HepG2 (cell line): ENCODE measurements around the gene NUFIP1. TPM values are rescaled to one million over a fixed set of nuclear protein-coding genes. Genes with fewer than 3 reads are reported as not detected.

ENCODE experiments used
- ATAC-seq: fragments of 200-7000 bp; cut with Tn5 transposase; 3 replicates; pipeline ENCODE4 v1.9.1; 2020; ENCODE audit warnings: mild to moderate bottlenecking, moderate library complexity
- BruUV-seq: library from RNA; stranded (reverse); fragments of 400-500 nt; replicated peaks from 2 replicates; lab custom pipeline; 2021; lab: Mats Ljungman, UMichigan
- CTCF ChIA-PET: fragments of 300-600 bp; formaldehyde crosslinking; extraction: SDS; loops from one replicate; lab custom pipeline; 2021; ENCODE audit warnings: low total read pairs, inconsistent platforms, low intra/inter-chr PET ratio; lab: Yijun Ruan, JAX
- POLR2A ChIA-PET: fragments of 350-600 bp; sonication (Branson Sonifier 250); formaldehyde crosslinking; loops from one replicate; lab custom pipeline; 2020; ENCODE audit warnings: antibody characterized with exemption, inconsistent platforms; lab: Yijun Ruan, JAX
- DNase-seq: peaks from one replicate; pipeline ENCODE4 v3.0.0-alpha.2; 2015; ENCODE audit warnings: low spot score
- FAIRE-seq: peaks from 3 replicates; lab custom pipeline; 2011; peaks lifted over from hg19 to GRCh38; lab: Jason Lieb, UNC
- H2AFZ ChIP-seq: one replicate; pipeline ENCODE4 v1.6.1; 2011; ENCODE audit warnings: low read length, inconsistent platforms
- H3K27ac ChIP-seq: fragments of 300-600 bp; 3 replicates; pipeline ENCODE4 v1.8.0; 2011; ENCODE audit warnings: mixed run types, mild to moderate bottlenecking, mixed read lengths, low read length, inconsistent platforms; ENCODE audit not compliant: insufficient read depth; ENCODE audit errors: extremely low read length
- H3K27me3 ChIP-seq, 2 experiments: fragments of 200-600 bp in 1 of 2; 2 replicates in 1 of 2; 3 replicates in 1 of 2; pipeline versions ENCODE4 v1.6.0 to v1.8.0; 2011; ENCODE audit warnings: low read length in 2 of 2, mild to moderate bottlenecking in 2 of 2, moderate library complexity in 2 of 2, inconsistent platforms in 1 of 2; ENCODE audit not compliant: insufficient read depth in 2 of 2, control insufficient read depth in 1 of 2
- H3K36me3 ChIP-seq, 2 experiments: fragments of 200-600 bp in 1 of 2; replicated peaks in 1 of 2; 2 replicates in 1 of 2; 3 replicates in 1 of 2; pipeline versions ENCODE4 v1.5.1 to v1.8.0; 2011; ENCODE audit warnings: low read length in 2 of 2, inconsistent platforms in 1 of 2; ENCODE audit not compliant: insufficient read depth in 2 of 2, control insufficient read depth in 1 of 2
- H3K4me1 ChIP-seq: 2 replicates; pipeline ENCODE4 v1.5.1; 2012; ENCODE audit warnings: low read length, inconsistent platforms; ENCODE audit not compliant: insufficient read depth
- H3K4me2 ChIP-seq: 2 replicates; pipeline ENCODE4 v1.6.0; 2011; ENCODE audit warnings: low read depth, low read length, inconsistent platforms
- H3K4me3 ChIP-seq, 3 experiments: fragments of 200-600 bp in 1 of 3; sonication (generic), shearing (Covaris generic) in 1 of 3; replicated peaks in 1 of 3; 2 replicates each; pipeline ENCODE4 v1.5.1; 2011 to 2016; ENCODE audit warnings: low read length in 3 of 3, inconsistent platforms in 2 of 3, low read depth in 2 of 3, mild to moderate bottlenecking in 2 of 3, control low read depth in 1 of 3, mixed read lengths in 1 of 3; ENCODE audit not compliant: insufficient read depth in 1 of 3
- H3K79me2 ChIP-seq: one replicate; pipeline ENCODE4 v1.6.1; 2011; ENCODE audit warnings: low read length, inconsistent platforms; ENCODE audit not compliant: insufficient read depth
- H3K9ac ChIP-seq: 2 replicates; pipeline ENCODE4 v1.6.0; 2011; ENCODE audit warnings: mild to moderate bottlenecking, low read depth, low read length, inconsistent platforms; ENCODE audit not compliant: insufficient read depth
- H3K9me3 ChIP-seq: 2 replicates; pipeline ENCODE4 v1.5.1; 2012; ENCODE audit warnings: mild to moderate bottlenecking, low read length
- H4K20me1 ChIP-seq: 2 replicates; pipeline ENCODE4 v1.6.0; 2011; ENCODE audit warnings: inconsistent platforms, mild to moderate bottlenecking, low read length, moderate library complexity; ENCODE audit not compliant: insufficient read depth
- AGO1 ChIP-seq: fragments of 200-400 bp; formaldehyde crosslinking; IDR thresholded peaks from 2 replicates; pipeline ENCODE4 v1.6.1; 2017; ENCODE audit warnings: mild to moderate bottlenecking, low read depth, low read length, moderate library complexity; ENCODE audit not compliant: poor library complexity, severe bottlenecking
- ATF5 ChIP-seq: sonication (generic); formaldehyde crosslinking; IDR thresholded peaks from 2 replicates; pipeline ENCODE4 v1.4.0; 2020; ENCODE audit warnings: mild to moderate bottlenecking, low read depth, missing genetic modification reagents
- FOXM1 ChIP-seq: sonication (generic); formaldehyde crosslinking; IDR thresholded peaks from 2 replicates; pipeline ENCODE4 v1.5.0; 2020; ENCODE audit warnings: missing genetic modification reagents
- KAT7 ChIP-seq: IDR thresholded peaks from 2 replicates; pipeline ENCODE4 v1.6.1; 2018; ENCODE audit warnings: borderline replicate concordance, missing compliant biosample characterization
- MAZ ChIP-seq, 2 experiments: sonication (generic) in 1 of 2; formaldehyde crosslinking in 1 of 2; IDR thresholded peaks; 2 replicates each; pipeline versions ENCODE4 v1.5.0 to v1.6.1; 2012 to 2020; ENCODE audit warnings: low read depth in 2 of 2, mild to moderate bottlenecking in 2 of 2, borderline replicate concordance in 1 of 2, improper control_type of control experiment in 1 of 2, low read length in 1 of 2, missing genetic modification reagents in 1 of 2, moderate library complexity in 1 of 2
- MIER2 ChIP-seq: IDR thresholded peaks from 2 replicates; pipeline ENCODE4 v1.6.1; 2016; ENCODE audit warnings: missing biosample characterization, missing genetic modification reagents
- SAP130 ChIP-seq: IDR thresholded peaks from 2 replicates; pipeline ENCODE4 v1.6.1; 2016; ENCODE audit warnings: low read depth
- SIX1 ChIP-seq: sonication (generic); formaldehyde crosslinking; IDR thresholded peaks from 2 replicates; pipeline ENCODE4 v1.4.0; 2020; ENCODE audit warnings: missing genetic modification reagents, borderline replicate concordance
- TP53 ChIP-seq: sonication (generic); formaldehyde crosslinking; conservative IDR thresholded peaks from 2 replicates; pipeline ENCODE4 v1.4.0; 2020; ENCODE audit warnings: missing genetic modification reagents
- YY1 ChIP-seq: IDR thresholded peaks from 2 replicates; pipeline ENCODE4 v1.6.1; 2011; ENCODE audit warnings: low read length, low read depth, moderate library complexity, mild to moderate bottlenecking; ENCODE audit not compliant: insufficient read depth, insufficient replicate concordance
- ZKSCAN8 ChIP-seq: IDR thresholded peaks from 2 replicates; pipeline ENCODE4 v1.6.1; 2016; ENCODE audit warnings: borderline replicate concordance, missing genetic modification reagents, missing compliant biosample characterization
- ZNF318 ChIP-seq: sonication (generic); formaldehyde crosslinking; IDR thresholded peaks from 2 replicates; pipeline ENCODE4 v1.4.0; 2020; ENCODE audit warnings: mild to moderate bottlenecking, missing genetic modification reagents
- ZNF383 ChIP-seq: sonication (generic); formaldehyde crosslinking; IDR thresholded peaks from 2 replicates; pipeline ENCODE4 v1.4.0; 2020; ENCODE audit warnings: missing genetic modification reagents, mild to moderate bottlenecking, borderline replicate concordance
- ZNF7 ChIP-seq: IDR thresholded peaks from 2 replicates; pipeline ENCODE4 v1.6.1; 2016; ENCODE audit warnings: missing biosample characterization, missing genetic modification reagents
- WGBS: methylation state at CpG from one replicate; pipeline ENCODE4 v1.1.6; 2017; ENCODE audit warnings: low lambda C conversion rate; 5-methylcytosine and 5-hydroxymethylcytosine counted together
- in situ Hi-C: cut with HindIII; loops from 2 replicates; pipeline ENCODE4 v1.10.0; 2017; ENCODE audit warnings: low pct_unique_long_range_greater_than_20kb; ENCODE audit not compliant: extremely low pct_ligation_motif_present
- intact Hi-C: fragments of 100-400 bp; cut with micrococcal nuclease; formaldehyde crosslinking; loops from one replicate; pipeline ENCODE4 v1.10.0; 2022; ENCODE audit not compliant: unreplicated experiment
- polyA plus RNA-seq, 8 experiments: library from polyadenylated mRNA; depleted of rRNA in 3 of 8; stranded (reverse) in 7 of 8; unstranded in 1 of 8; fragments of >200 nt; fragmentation: Illumina TruSeq in 4 of 8; extraction: Trizol in 4 of 8; gene quantifications; 2 replicates each; pipeline versions ENCODE4 v1.2.1 to v1.2.3, GENCODE V29; 2011 to 2016; ENCODE audit warnings: low read depth in 4 of 8, missing spikeins in 1 of 8, mixed read lengths in 1 of 8; ENCODE audit not compliant: insufficient read depth in 1 of 8
- total RNA-seq, 5 experiments: library from RNA; depleted of rRNA; stranded (reverse); fragments of >200 nt; fragmentation: Illumina TruSeq; extraction: Trizol; gene quantifications; 2 replicates each; pipeline ENCODE4 v1.2.3, GENCODE V29; 2016; ENCODE audit warnings: low read depth in 1 of 5

NUFIP1 gene
- total and polyA plus RNA-seq, 2 of the 13 experiments (the other 11 are each of a cell fraction or from before 2014, with no cell fraction given) = 1.9 to 10.3 TPM

- CTCF ChIA-PET = no interaction called here
- BruUV-seq = no TSS peak
- no peak overlapping the region for H3K9ac ChIP-seq
- intact Hi-C loops (no loop called here), in situ Hi-C loops (loop anchor here (25.0 kb wide), 1 partner anchor 478 kb away; no protein-coding TSS in a partner anchor)
- no peaks in the 10 kb centered on the region for H3K27me3 ChIP-seq
- no peaks in the 10 kb centered on the region for H4K20me1 ChIP-seq
- H3K27ac ChIP-seq = no peak overlapping the region
- H3K4me1 ChIP-seq = no peaks in the 10 kb centered on the region
- H3K4me3 ChIP-seq = no peak overlapping the region
- H3K79me2 ChIP-seq = no peaks in the 10 kb centered on the region
- H3K4me2 ChIP-seq = no peak overlapping the region
- TF ChIP-seq FOXM1 (CRISPR knock-in tag) (no peak), MAZ (IDR thresholded peaks at IDR 0.05; ENCODE audit: borderline replicate concordance, low read depth, low read length) (no peak), MAZ (CRISPR knock-in tag; IDR thresholded peaks at IDR 0.05; ENCODE audit: low read depth) (no peak), ZNF318 (CRISPR knock-in tag) (no peak), ZNF383 (CRISPR knock-in tag) (no peak), ATF5 (CRISPR knock-in tag) (no peak), TP53 (CRISPR knock-in tag) (no peak), SAP130 (CRISPR knock-in tag) (no peak), YY1 (no peak), ZNF7 (CRISPR knock-in tag) (no peak), AGO1 (no peak), SIX1 (CRISPR knock-in tag) (no peak), ZKSCAN8 (no peak), MIER2 (no peak), KAT7 (no peak)
- TF ChIP-seq, all 625 proteins: peak for 0
- FAIRE-seq = no peak
- ATAC-seq = no peak
- H3K9me3 ChIP-seq = no peaks in the 10 kb centered on the region
- no peaks in the 10 kb centered on the region for H3K36me3 ChIP-seq
- no peak for DNase-seq
- H2AFZ ChIP-seq = no peak overlapping the region
- WGBS = 98% methylated on average over 2 of the region's 2 CpGs
- POLR2A ChIA-PET = no interaction called here
These were observed 45.1 kb upstream of the NUFIP1 start for GRCh38 chr13:45034342-45034741.
